Heart right ventricle (tissue), 16 donors: ENCODE results near the gene TNFRSF4. TPM values are rescaled to one million over a fixed set of nuclear protein-coding genes. Genes with fewer than 3 reads are reported as not detected.

Experiments used
- ATAC-seq, 8 donors: fragments of 200-7000 bp; cut with Tn5 transposase; one replicate each; pipeline ENCODE4 v1.9.1; 2020; ENCODE audit warnings: mild to moderate bottlenecking in 8 of 8, moderate library complexity in 8 of 8, moderate number of reproducible peaks in 1 of 8
- DNase-seq, 2 donors: peaks; one replicate each; pipeline ENCODE4 v3.0.0-alpha.2; 2020
- H3K27ac ChIP-seq, 10 donors: fragments of 200-600 bp; sonication (generic) in 2 of 10; one replicate each; pipeline versions ENCODE4 v1.5.0 to v1.8.0; 2020 to 2022; ENCODE audit warnings: mild to moderate bottlenecking in 3 of 10
- H3K27me3 ChIP-seq, 7 donors: fragments of 200-600 bp; one replicate each; pipeline ENCODE4 v1.8.0; 2021 to 2022; ENCODE audit warnings: mild to moderate bottlenecking in 2 of 7
- H3K36me3 ChIP-seq, 9 donors: fragments of 200-600 bp; sonication (generic) in 1 of 9; one replicate each; pipeline versions ENCODE4 v1.5.0 to v1.8.0; 2020 to 2022; ENCODE audit warnings: mild to moderate bottlenecking in 2 of 9
- H3K4me1 ChIP-seq, 9 donors: fragments of 200-600 bp; sonication (generic) in 1 of 9; one replicate each; pipeline versions ENCODE4 v1.5.0 to v1.8.0; 2020 to 2022; ENCODE audit warnings: mild to moderate bottlenecking in 4 of 9
- H3K4me3 ChIP-seq, 10 donors: fragments of 200-600 bp; sonication (generic) in 2 of 10; one replicate each; pipeline versions ENCODE4 v1.5.0 to v1.8.0; 2020 to 2022; ENCODE audit warnings: mild to moderate bottlenecking in 7 of 10, moderate library complexity in 2 of 10
- H3K9me3 ChIP-seq, 11 donors: fragments of 200-600 bp in 10 of 11; sonication (generic) in 2 of 11; one replicate each; pipeline versions ENCODE4 v1.5.0 to v1.8.0; 2013 to 2022; ENCODE audit warnings: mild to moderate bottlenecking in 2 of 11, control low read depth in 1 of 11, moderate library complexity in 1 of 11
- WGBS, 2 donors: extraction: QIAGEN DNeasy Blood & Tissue Kit; methylation state at CpG; one replicate each; pipeline ENCODE4 v1.1.7; 2013; ENCODE audit warnings: inconsistent platforms in 1 of 2; 5-methylcytosine and 5-hydroxymethylcytosine counted together
- intact Hi-C, 10 donors: fragments of 100-400 bp; cut with DNase I; formaldehyde crosslinking; loops; one replicate each; pipeline versions ENCODE4 v1.11.1 to v1.14.2; 2022
- polyA plus RNA-seq, 2 donors: library from polyadenylated mRNA; stranded (reverse); fragments of 200-250 nt; gene quantifications; one replicate each; pipeline ENCODE4 v1.2.3, GENCODE V29; 2013
- total RNA-seq, 10 donors: library from RNA; stranded (reverse); fragmentation: NEBNext Ultra II Directional in 3 of 10; extraction: Animal tissue kit (Norgen Biotek cat#: 25700) in 3 of 10; gene quantifications; one replicate each; pipeline versions ENCODE4 v1.2.1 to v1.2.4, GENCODE V29; 2021 to 2023
- TF ChIP-seq, protein P1 (sequence below), 9 donors: fragments of 200-600 bp; sonication (generic) in 2 of 9; IDR thresholded peaks; one replicate each; pipeline versions ENCODE4 v1.5.0 to v1.8.0; 2021 to 2022; ENCODE audit warnings: antibody characterized with exemption in 9 of 9, mild to moderate bottlenecking in 5 of 9, moderate library complexity in 1 of 9
- donor health status: Arrhythmogenic right ventricular cardiomyopathy.
- donor health status: ischemic (EF 13 %, LVEDD 7.1; RV severe dilation, severe dysfunction).
- donor health status: healthy with polysubstance abuse.
- donor health status: DM: no; HTN: yes; CAD: no.
- donor health status: DM: no; HTN: no; CAD: no.
- donor health status: ischemic (EF 25% LVEDD 6.9; RV normal size, moderate dysfunction).
- donor health status: ischemic (EF 25% LVEDD 5.7; RV mildly dilated, moderate dysfunction).
- donor health status: healthy.
- donor health status: DM: yes; HTN: yes; CAD: no.
- donor health status: Ischemic cardiomyopathy.
- donor health status: ischemic (EF 35%, LVEDD 5.7; RV mildly dilated, moderate dysfunction).
- donor health status: nonischemic (EF 11% LVEDD 7.7; RV severe dilation, severe dysfunction).
- donor health status: DM: yes; HTN: yes; CAD: no.
- donor health status: PGD.
- donor health status: ischemic (EF 29% LVEDD 5.4; RV normal size, mild dysfunction).
- donor health status: nonischemic (EF 23%, LVEDD 6.1; RV moderate dilation, normal function).

TNFRSF4 gene
- total and polyA plus RNA-seq, 12 donors: 0.52 to 24.8 (median 5.0) TPM

DNA sequence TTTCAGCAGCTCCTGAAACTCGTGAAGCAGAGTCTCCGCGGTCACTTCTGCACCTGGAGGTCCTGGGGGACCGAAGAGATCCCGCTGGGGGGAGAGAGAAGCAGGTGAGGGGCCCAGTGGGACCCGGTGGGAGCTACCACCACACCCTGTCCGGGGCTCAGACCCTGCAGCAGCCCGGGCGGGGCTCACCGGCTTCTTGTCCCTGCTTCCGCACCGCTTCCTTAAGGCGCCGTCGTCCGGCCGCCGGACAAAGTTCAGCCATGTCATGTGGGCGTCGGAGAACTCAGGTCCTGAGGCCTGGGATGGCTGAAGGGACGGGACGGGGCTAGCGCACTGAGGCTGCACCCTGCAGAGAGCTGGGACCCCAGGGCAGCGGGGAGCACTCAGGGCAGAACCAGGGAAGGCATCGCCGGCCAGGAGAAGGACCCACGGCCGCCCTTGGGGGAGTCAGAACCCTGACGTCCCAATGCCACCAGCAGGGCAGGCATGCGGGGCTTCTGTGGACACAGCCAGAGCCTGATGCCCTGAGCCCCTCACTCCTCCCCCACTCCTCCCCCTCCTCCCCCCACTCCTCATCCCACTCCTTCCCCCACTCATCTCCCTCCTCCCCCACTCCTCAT is 30.3 kb upstream of the TNFRSF4 start:
- WGBS, 2 donors: 46 to 64% methylated on average over 30 of the region's 30 CpGs
- peak in 1 of 2 donors; percentile 27 for DNase-seq
- intact Hi-C loops: loop anchor here in 2 of 10 donors (10.0 kb wide), 1 partner anchor 120 kb away; no protein-coding TSS in a partner anchor
- Histone ChIP-seq H3K4me3 (peak overlapping the region in 9 of 10 donors; percentile 26 to 47 (median 34)), H3K36me3 (no peaks in the 10 kb centered on the region), H3K27me3 (peaks cover 15 to 53% (median 47%) of the 10 kb centered on the region in 7 donors), H3K9me3 (no peaks in the 10 kb centered on the region), H3K4me1 (peaks cover 0 to 5% (median 0%) of the 10 kb centered on the region in 9 donors), H3K27ac (no peak overlapping the region)
- TF ChIP-seq, protein P1, sequence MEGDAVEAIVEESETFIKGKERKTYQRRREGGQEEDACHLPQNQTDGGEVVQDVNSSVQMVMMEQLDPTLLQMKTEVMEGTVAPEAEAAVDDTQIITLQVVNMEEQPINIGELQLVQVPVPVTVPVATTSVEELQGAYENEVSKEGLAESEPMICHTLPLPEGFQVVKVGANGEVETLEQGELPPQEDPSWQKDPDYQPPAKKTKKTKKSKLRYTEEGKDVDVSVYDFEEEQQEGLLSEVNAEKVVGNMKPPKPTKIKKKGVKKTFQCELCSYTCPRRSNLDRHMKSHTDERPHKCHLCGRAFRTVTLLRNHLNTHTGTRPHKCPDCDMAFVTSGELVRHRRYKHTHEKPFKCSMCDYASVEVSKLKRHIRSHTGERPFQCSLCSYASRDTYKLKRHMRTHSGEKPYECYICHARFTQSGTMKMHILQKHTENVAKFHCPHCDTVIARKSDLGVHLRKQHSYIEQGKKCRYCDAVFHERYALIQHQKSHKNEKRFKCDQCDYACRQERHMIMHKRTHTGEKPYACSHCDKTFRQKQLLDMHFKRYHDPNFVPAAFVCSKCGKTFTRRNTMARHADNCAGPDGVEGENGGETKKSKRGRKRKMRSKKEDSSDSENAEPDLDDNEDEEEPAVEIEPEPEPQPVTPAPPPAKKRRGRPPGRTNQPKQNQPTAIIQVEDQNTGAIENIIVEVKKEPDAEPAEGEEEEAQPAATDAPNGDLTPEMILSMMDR (IDR thresholded peaks at IDR 0.05): no peak
- peak in 3 of 8 donors; percentile 45 to 53 (median 52) for ATAC-seq

DNA sequence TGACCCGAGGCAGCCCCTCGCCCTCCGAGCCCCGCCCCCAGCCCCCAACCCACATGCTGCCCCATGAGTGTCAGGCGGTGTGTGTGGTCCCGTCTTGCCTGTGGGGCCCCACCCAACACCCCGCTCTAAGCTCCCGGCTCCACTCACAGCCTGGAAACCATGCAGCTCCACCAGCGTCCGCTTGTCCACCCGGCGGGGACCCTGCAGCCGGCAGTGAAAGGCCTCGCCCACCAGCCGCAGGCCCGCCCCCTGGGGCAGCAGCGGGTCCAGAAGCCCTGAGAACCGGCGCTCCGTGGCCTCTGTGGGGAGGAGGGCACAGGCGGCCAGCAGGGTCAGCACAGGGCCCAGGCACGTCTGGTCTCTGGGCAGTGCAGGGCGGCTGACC is 29.8 kb upstream of the TNFRSF4 start:
- Histone ChIP-seq H3K9me3 (no peaks in the 10 kb centered on the region), H3K4me1 (peaks cover 0 to 5% (median 0%) of the 10 kb centered on the region in 9 donors), H3K27me3 (peaks cover 19 to 58% (median 52%) of the 10 kb centered on the region in 7 donors), H3K4me3 (peak overlapping the region in 9 of 10 donors; percentile 26 to 47 (median 34)), H3K27ac (no peak overlapping the region), H3K36me3 (no peaks in the 10 kb centered on the region)
- TF ChIP-seq, protein P1 (IDR thresholded peaks at IDR 0.05): no peak
- intact Hi-C loops: loop anchor here in 2 of 10 donors (10.0 kb wide), 1 partner anchor 119 kb away; no protein-coding TSS in a partner anchor
- ATAC-seq (peak in 3 of 8 donors; percentile 3 to 7 (median 7)), DNase-seq (peak in 1 of 2 donors; percentile 15)
- 52 to 57% methylated on average over 21 to 23 of the region's 23 CpGs for WGBS, 2 donors

DNA sequence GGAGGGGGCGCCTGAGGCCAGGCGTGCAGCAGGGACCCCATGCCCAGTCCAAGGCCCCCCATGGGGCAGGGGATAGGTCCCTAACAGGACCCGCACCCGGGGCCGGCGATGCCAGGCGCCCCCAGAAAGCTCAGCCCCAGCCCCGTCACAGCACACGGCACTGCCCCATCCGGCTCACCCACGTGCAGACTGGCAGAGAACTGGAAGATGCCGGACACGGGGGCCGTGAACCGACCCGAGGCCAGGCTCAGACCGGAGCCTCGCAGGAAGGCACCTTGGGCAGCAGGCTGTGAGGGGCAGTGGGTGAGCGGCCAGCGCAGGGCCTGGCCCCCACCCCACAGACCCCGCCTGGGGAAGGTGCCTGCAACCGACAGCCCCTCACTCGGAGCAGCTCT is 29.3 kb upstream of the TNFRSF4 start:
- Histone ChIP-seq H3K27ac (no peak overlapping the region), H3K9me3 (no peaks in the 10 kb centered on the region), H3K4me1 (peaks cover 0 to 6% (median 0%) of the 10 kb centered on the region in 9 donors), H3K4me3 (peak overlapping the region in 3 of 10 donors; percentile 29 to 35 (median 34)), H3K27me3 (peaks cover 19 to 61% (median 58%) of the 10 kb centered on the region in 7 donors), H3K36me3 (no peaks in the 10 kb centered on the region)
- no peak for DNase-seq
- intact Hi-C loops: loop anchor here in 2 of 10 donors (10.0 kb wide), 1 partner anchor 118 kb away; no protein-coding TSS in a partner anchor
- TF ChIP-seq, protein P1 (IDR thresholded peaks at IDR 0.05): no peak
- no peak for ATAC-seq
- 90 to 98% methylated on average over 20 to 23 of the region's 23 CpGs for WGBS, 2 donors

DNA sequence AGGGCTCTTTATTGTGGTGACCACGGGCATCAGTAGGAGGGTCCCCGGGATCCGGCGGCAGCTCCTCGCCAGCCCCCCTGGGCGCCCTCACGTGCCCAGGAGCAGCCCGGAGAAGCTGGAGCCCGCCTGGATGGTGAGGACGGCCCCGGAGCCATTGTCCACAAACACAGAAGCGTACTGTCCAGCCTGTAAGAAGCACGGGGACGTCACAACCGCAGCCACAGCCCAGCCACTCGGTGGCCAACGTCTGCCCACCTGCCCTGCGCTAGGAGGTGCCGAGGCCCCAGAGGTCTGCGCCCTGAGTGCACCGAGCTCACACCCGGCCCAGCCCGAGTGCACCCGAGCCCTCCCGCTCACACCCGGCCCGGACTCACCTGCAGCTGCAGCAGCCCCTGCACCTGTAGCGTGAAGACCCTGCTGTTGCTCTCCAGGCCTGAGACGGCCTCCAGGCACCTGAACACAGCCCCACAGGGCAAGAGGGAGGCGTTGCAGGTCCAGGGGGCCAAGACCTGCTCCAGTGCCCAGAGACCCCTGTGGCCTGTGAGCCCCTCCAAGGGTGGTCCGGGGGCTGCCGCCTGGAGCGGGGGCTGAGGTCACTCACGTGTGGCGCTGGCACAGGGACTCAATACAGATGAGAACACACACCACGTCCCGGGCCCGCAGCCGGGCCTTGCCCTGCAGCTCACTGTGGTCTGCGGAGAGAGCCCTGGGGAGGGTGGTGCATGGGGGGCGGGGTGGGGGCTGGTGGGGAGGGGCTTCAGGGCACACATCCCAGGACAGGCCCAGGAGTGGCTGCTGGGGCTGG is 28.7 kb upstream of the TNFRSF4 start:
- no peaks in the 10 kb centered on the region for H3K36me3 ChIP-seq
- DNase-seq (peak in 1 of 2 donors; percentile 14), ATAC-seq (no peak)
- H3K4me3 ChIP-seq: no peak overlapping the region
- peaks cover 0 to 11% (median under 1%) of the 10 kb centered on the region in 9 donors for H3K4me1 ChIP-seq
- intact Hi-C loops: loop anchor here in 2 of 10 donors (10.0 kb wide), 1 partner anchor 118 kb away; no protein-coding TSS in a partner anchor
- 90 to 91% methylated on average over 40 to 41 of the region's 41 CpGs for WGBS, 2 donors
- TF ChIP-seq, protein P1 (IDR thresholded peaks at IDR 0.05): no peak
- H3K27me3 ChIP-seq: peaks cover 19 to 65% (median 61%) of the 10 kb centered on the region in 7 donors
- H3K27ac ChIP-seq: no peak overlapping the region
- H3K9me3 ChIP-seq: no peaks in the 10 kb centered on the region
